HepG2 (cell line): ENCODE measurements around the gene RNF10. TPM values are rescaled to one million over a fixed set of nuclear protein-coding genes. Genes with fewer than 3 reads are reported as not detected.

ENCODE experiments used
- CBX2 ChIP-seq, 2 experiments: fragments of 200-600 bp in 1 of 2; sonication (generic); formaldehyde crosslinking in 1 of 2; IDR thresholded peaks; 2 replicates each; pipeline versions ENCODE4 v1.7.0 to v1.8.1; 2018 to 2022; ENCODE audit warnings: low read depth in 2 of 2, low read length in 1 of 2, mild to moderate bottlenecking in 1 of 2, missing genetic modification reagents in 1 of 2
- DPF2 ChIP-seq: sonication (generic); formaldehyde crosslinking; IDR thresholded peaks from 2 replicates; pipeline ENCODE4 v1.4.0; 2020; ENCODE audit warnings: mild to moderate bottlenecking, low read depth, missing genetic modification reagents, borderline replicate concordance
- E2F2 ChIP-seq: sonication (generic); formaldehyde crosslinking; IDR thresholded peaks from 2 replicates; pipeline ENCODE4 v1.4.0; 2020; ENCODE audit warnings: missing genetic modification reagents, borderline replicate concordance
- KDM5B ChIP-seq: sonication (generic); formaldehyde crosslinking; IDR thresholded peaks from 2 replicates; pipeline ENCODE4 v1.4.0; 2020; ENCODE audit warnings: missing genetic modification reagents, mild to moderate bottlenecking, borderline replicate concordance
- MAX ChIP-seq: IDR thresholded peaks from 2 replicates; pipeline ENCODE4 v1.6.1; 2012; ENCODE audit warnings: inconsistent platforms
- MAZ ChIP-seq, 2 experiments: sonication (generic) in 1 of 2; formaldehyde crosslinking in 1 of 2; IDR thresholded peaks; 2 replicates each; pipeline versions ENCODE4 v1.5.0 to v1.6.1; 2012 to 2020; ENCODE audit warnings: low read depth in 2 of 2, mild to moderate bottlenecking in 2 of 2, borderline replicate concordance in 1 of 2, improper control_type of control experiment in 1 of 2, low read length in 1 of 2, missing genetic modification reagents in 1 of 2, moderate library complexity in 1 of 2
- NFE2L1 ChIP-seq: sonication (generic); formaldehyde crosslinking; IDR thresholded peaks from 2 replicates; pipeline ENCODE4 v1.4.0; 2020; ENCODE audit warnings: missing genetic modification reagents, mild to moderate bottlenecking, borderline replicate concordance
- NRL ChIP-seq: sonication (generic); formaldehyde crosslinking; IDR thresholded peaks from 2 replicates; pipeline ENCODE4 v1.5.0; 2020; ENCODE audit warnings: missing genetic modification reagents, mild to moderate bottlenecking, moderate library complexity, borderline replicate concordance
- PAX8 ChIP-seq: sonication (generic); formaldehyde crosslinking; IDR thresholded peaks from 2 replicates; pipeline ENCODE4 v1.8.0; 2022; ENCODE audit warnings: mild to moderate bottlenecking, missing genetic modification reagents, borderline replicate concordance
- POLR2AphosphoS2 ChIP-seq: IDR thresholded peaks from 2 replicates; pipeline ENCODE4 v1.6.1; 2011; ENCODE audit warnings: low read depth, low read length, improper control_type of control experiment
- PRDM4 ChIP-seq: sonication (generic); formaldehyde crosslinking; IDR thresholded peaks from 2 replicates; pipeline ENCODE4 v1.9.0; 2021; ENCODE audit warnings: missing genetic modification reagents, borderline replicate concordance
- SNAPC5 ChIP-seq: sonication (generic); formaldehyde crosslinking; IDR thresholded peaks from 2 replicates; pipeline ENCODE4 v1.8.1; 2023; ENCODE audit warnings: mild to moderate bottlenecking, missing genetic modification reagents, borderline replicate concordance
- TCF7L2 ChIP-seq: IDR thresholded peaks from 2 replicates; pipeline ENCODE4 v1.6.1; 2011; ENCODE audit warnings: mild to moderate bottlenecking, low read depth, low read length, moderate library complexity
- TFDP2 ChIP-seq: sonication (generic); formaldehyde crosslinking; IDR thresholded peaks from 2 replicates; pipeline ENCODE4 v1.4.0; 2020; ENCODE audit warnings: missing genetic modification reagents
- TOPORS ChIP-seq: sonication (generic); formaldehyde crosslinking; IDR thresholded peaks from 2 replicates; pipeline ENCODE4 v1.8.0; 2023; ENCODE audit warnings: mild to moderate bottlenecking, missing genetic modification reagents
- ZBTB42 ChIP-seq: sonication (generic); formaldehyde crosslinking; IDR thresholded peaks from 2 replicates; pipeline ENCODE4 v1.5.0; 2020; ENCODE audit warnings: mild to moderate bottlenecking, missing genetic modification reagents
- ZNF20 ChIP-seq: sonication (generic); formaldehyde crosslinking; IDR thresholded peaks from 2 replicates; pipeline ENCODE4 v1.4.0; 2020; ENCODE audit warnings: mild to moderate bottlenecking, moderate library complexity, missing genetic modification reagents
- ZNF563 ChIP-seq: sonication (generic); formaldehyde crosslinking; IDR thresholded peaks from 2 replicates; pipeline ENCODE4 v1.8.0; 2022; ENCODE audit warnings: mild to moderate bottlenecking, moderate library complexity, missing genetic modification reagents
- ZNF616 ChIP-seq: sonication (generic); formaldehyde crosslinking; IDR thresholded peaks from 2 replicates; pipeline ENCODE4 v1.5.0; 2020; ENCODE audit warnings: low read depth, mild to moderate bottlenecking, missing genetic modification reagents
- ZNF644 ChIP-seq: IDR thresholded peaks from 2 replicates; pipeline ENCODE4 v1.6.1; 2016; ENCODE audit warnings: low read depth
- ZNF674 ChIP-seq: sonication (generic); formaldehyde crosslinking; IDR thresholded peaks from 2 replicates; pipeline ENCODE4 v1.5.0; 2020; ENCODE audit warnings: low read depth, mild to moderate bottlenecking, missing genetic modification reagents
- ZNF709 ChIP-seq: sonication (generic); formaldehyde crosslinking; IDR thresholded peaks from 2 replicates; pipeline ENCODE4 v1.5.0; 2020; ENCODE audit warnings: mild to moderate bottlenecking, missing genetic modification reagents
- ZNF724P ChIP-seq: sonication (generic); formaldehyde crosslinking; IDR thresholded peaks from 2 replicates; pipeline ENCODE4 v1.8.0; 2022; ENCODE audit warnings: missing genetic modification reagents, borderline replicate concordance
- ZNF780A ChIP-seq: sonication (generic); formaldehyde crosslinking; IDR thresholded peaks from 2 replicates; pipeline ENCODE4 v1.8.0; 2022; ENCODE audit warnings: mild to moderate bottlenecking, missing genetic modification reagents, moderate library complexity
- polyA plus RNA-seq, 8 experiments: library from polyadenylated mRNA; depleted of rRNA in 3 of 8; stranded (reverse) in 7 of 8; unstranded in 1 of 8; fragments of >200 nt; fragmentation: Illumina TruSeq in 4 of 8; extraction: Trizol in 4 of 8; gene quantifications; 2 replicates each; pipeline versions ENCODE4 v1.2.1 to v1.2.3, GENCODE V29; 2011 to 2016; ENCODE audit warnings: low read depth in 4 of 8, missing spikeins in 1 of 8, mixed read lengths in 1 of 8; ENCODE audit not compliant: insufficient read depth in 1 of 8
- total RNA-seq, 5 experiments: library from RNA; depleted of rRNA; stranded (reverse); fragments of >200 nt; fragmentation: Illumina TruSeq; extraction: Trizol; gene quantifications; 2 replicates each; pipeline ENCODE4 v1.2.3, GENCODE V29; 2016; ENCODE audit warnings: low read depth in 1 of 5

Gene RNF10
- total and polyA plus RNA-seq, 2 of the 13 experiments (the other 11 are each of a cell fraction or from before 2014, with no cell fraction given) = 62.5 to 88.0 TPM

- no peak; the same call in 1 of the 2 replicates for TF ChIP-seq ZNF563 (CRISPR knock-in tag)
- TF ChIP-seq CBX2 (IDR thresholded peaks at IDR 0.05; ENCODE audit: low read depth, low read length) = no peak
- TF ChIP-seq CBX2 (CRISPR knock-in tag; IDR thresholded peaks at IDR 0.05; ENCODE audit: low read depth) = no peak
- peak; percentile 75; the same call in 1 of the 2 replicates for TF ChIP-seq PAX8 (CRISPR knock-in tag)
- no peak for TF ChIP-seq ZNF20
- no peak for TF ChIP-seq MAZ (IDR thresholded peaks at IDR 0.05; ENCODE audit: borderline replicate concordance, low read depth, low read length)
- no peak for TF ChIP-seq MAZ (CRISPR knock-in tag; IDR thresholded peaks at IDR 0.05; ENCODE audit: low read depth)
- TF ChIP-seq TOPORS (CRISPR knock-in tag) = no peak
- peak; percentile 26; the same call in 1 of the 2 replicates for TF ChIP-seq TFDP2 (CRISPR knock-in tag)
- TF ChIP-seq ZNF674 (CRISPR knock-in tag) = no peak
- no peak for TF ChIP-seq POLR2AphosphoS2
- TF ChIP-seq ZNF709 (CRISPR knock-in tag) = no peak; the same call in 1 of the 2 replicates
- no peak for TF ChIP-seq PRDM4 (CRISPR knock-in tag)
- no peak for TF ChIP-seq ZNF616 (CRISPR knock-in tag)
- no peak; the same call in 1 of the 2 replicates for TF ChIP-seq SNAPC5 (CRISPR knock-in tag)
- TF ChIP-seq MAX = peak; percentile 63; the same call in 1 of the 2 replicates
- peak; percentile 66; the same call in 1 of the 2 replicates for TF ChIP-seq ZNF644 (CRISPR knock-in tag)
- TF ChIP-seq ZNF780A = no peak
- TF ChIP-seq NRL (CRISPR knock-in tag) = peak; percentile 17; the same call in 1 of the 2 replicates
- TF ChIP-seq ZBTB42 (CRISPR knock-in tag) = no peak
- no peak for TF ChIP-seq ZNF724P (CRISPR knock-in tag)
- no peak for TF ChIP-seq DPF2 (CRISPR knock-in tag)
- TF ChIP-seq TCF7L2 = no peak
- TF ChIP-seq NFE2L1 = no peak
- no peak for TF ChIP-seq E2F2
- TF ChIP-seq KDM5B (CRISPR knock-in tag) = peak; percentile 90; the same call in 1 of the 2 replicates
Observed at GRCh38 chr12:120528861-120529525, 5.2 kb upstream of the RNF10 start, which contains the start of gene COQ5 (continued).
